ENCODE measurements around the gene MED7. TPM values are rescaled to one million over a fixed set of nuclear protein-coding genes. Genes with fewer than 3 reads are reported as not detected.

The MED7 gene
- total RNA-seq, 2 experiments from 2014 or later = 18.9 to 23.3 TPM

DNA sequence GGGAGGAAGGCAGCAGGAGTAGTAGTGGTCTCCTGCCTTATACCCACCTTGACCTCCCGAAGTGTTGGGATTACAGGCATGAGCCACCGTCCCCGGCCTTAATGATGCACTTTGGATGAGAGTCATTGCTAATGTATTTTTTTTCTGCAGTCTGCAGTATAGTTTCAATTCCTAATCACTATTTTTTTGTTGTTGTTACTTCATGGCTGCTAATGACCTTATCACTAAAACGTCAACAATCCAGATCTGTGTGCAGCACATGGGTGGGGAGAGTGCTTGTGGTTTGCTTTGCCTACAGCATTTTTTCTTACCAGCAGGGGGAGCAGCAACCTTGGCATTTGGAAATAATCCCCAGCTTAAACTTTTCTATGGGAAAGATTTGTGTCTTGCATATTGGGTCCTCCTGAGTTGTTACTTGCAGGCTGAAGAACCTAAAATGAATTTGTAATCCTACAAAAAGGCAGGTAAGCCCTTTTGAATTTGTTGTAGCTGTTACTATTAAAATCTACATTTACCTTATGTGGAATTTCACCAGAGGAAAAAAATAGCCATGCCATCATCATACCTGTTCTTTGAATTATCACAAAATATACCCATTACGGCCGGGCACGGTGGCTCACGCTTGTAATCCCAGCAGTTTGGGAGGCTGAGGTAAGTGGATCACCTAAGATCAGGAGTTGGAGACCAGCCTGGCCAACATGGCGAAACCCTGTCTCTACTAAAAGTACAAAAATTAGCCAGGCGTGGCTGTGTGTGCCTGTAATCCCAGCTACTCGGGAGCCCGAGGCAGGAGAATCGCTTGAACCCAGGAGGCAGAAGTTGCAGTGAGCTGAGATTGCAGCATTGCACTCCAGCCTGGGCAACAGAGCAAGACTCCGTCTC lies 6.3 kb upstream of the MED7 start:
- Histone ChIP-seq H3K79me2 (ENCODE audit: insufficient read depth, low read depth, low read length) (no peaks in the 10 kb centered on the region), H2AFZ (ENCODE audit: low read length) (no peak overlapping the region), H3K36me3 (ENCODE audit: insufficient read depth, low read length) (no peaks in the 10 kb centered on the region), H3K9me3 (ENCODE audit: low read length) (no peaks in the 10 kb centered on the region), H3K27ac (ENCODE audit: low read depth, low read length, poor library complexity, severe bottlenecking) (no peak overlapping the region), H3K9me2 (ENCODE audit: insufficient read depth, low read length) (no peaks in the 10 kb centered on the region), H3K4me2 (ENCODE audit: low read length) (no peak overlapping the region), H4K20me1 (ENCODE audit: insufficient read depth, low read length) (no peaks in the 10 kb centered on the region), H3K4me1 (ENCODE audit: insufficient read depth, low read length, poor library complexity, severe bottlenecking) (no peaks in the 10 kb centered on the region), H3K4me3 (ENCODE audit: low read depth, low read length, poor library complexity, severe bottlenecking) (no peak overlapping the region)
- intact Hi-C loops (cut with micrococcal nuclease; ENCODE audit: unreplicated experiment) = loop anchor here (1.0 to 10.0 kb wide), 5 partner anchors 104 to 594 kb away; partner anchors contain the start of gene LSM11
- ChIA-PET CTCF (ENCODE audit: unreplicated experiment) (no interaction called here), POLR2A (no interaction called here)
- TF ChIP-seq EZH2phosphoT487 (IDR thresholded peaks at IDR 0.05; ENCODE audit: borderline replicate concordance, low read depth, low read length) = no peak
- TF ChIP-seq, protein P1, sequence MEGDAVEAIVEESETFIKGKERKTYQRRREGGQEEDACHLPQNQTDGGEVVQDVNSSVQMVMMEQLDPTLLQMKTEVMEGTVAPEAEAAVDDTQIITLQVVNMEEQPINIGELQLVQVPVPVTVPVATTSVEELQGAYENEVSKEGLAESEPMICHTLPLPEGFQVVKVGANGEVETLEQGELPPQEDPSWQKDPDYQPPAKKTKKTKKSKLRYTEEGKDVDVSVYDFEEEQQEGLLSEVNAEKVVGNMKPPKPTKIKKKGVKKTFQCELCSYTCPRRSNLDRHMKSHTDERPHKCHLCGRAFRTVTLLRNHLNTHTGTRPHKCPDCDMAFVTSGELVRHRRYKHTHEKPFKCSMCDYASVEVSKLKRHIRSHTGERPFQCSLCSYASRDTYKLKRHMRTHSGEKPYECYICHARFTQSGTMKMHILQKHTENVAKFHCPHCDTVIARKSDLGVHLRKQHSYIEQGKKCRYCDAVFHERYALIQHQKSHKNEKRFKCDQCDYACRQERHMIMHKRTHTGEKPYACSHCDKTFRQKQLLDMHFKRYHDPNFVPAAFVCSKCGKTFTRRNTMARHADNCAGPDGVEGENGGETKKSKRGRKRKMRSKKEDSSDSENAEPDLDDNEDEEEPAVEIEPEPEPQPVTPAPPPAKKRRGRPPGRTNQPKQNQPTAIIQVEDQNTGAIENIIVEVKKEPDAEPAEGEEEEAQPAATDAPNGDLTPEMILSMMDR (conservative IDR thresholded peaks at IDR 0.05; ENCODE audit: low read length) = peak; percentile 98
- DNase-seq (ENCODE audit: low spot score) = peak; percentile 78
- no TSS peak for BruUV-seq (replicated peaks)

GRCh38 chr5:157143127-157143971 lies 684 bp upstream of the MED7 start:
- peak overlapping the region; percentile 55 for H3K27ac ChIP-seq (ENCODE audit: low read depth, low read length, poor library complexity, severe bottlenecking)
- peaks cover 14% of the 10 kb centered on the region for H3K4me1 ChIP-seq (ENCODE audit: insufficient read depth, low read length, poor library complexity, severe bottlenecking)
- ChIA-PET POLR2A (interaction anchor here (0.5 to 2.5 kb wide), 33 partner anchors 11 to 930 kb away, joined by 3 to 22 read pairs (median 3); partner anchors contain the start of genes GARIN3 and HAVCR2), CTCF (ENCODE audit: unreplicated experiment) (interaction anchor here (1.5 to 2.7 kb wide), 2 partner anchors 10 to 206 kb away, joined by 5 to 14 read pairs; no protein-coding TSS in a partner anchor)
- H3K79me2 ChIP-seq (ENCODE audit: insufficient read depth, low read depth, low read length) = peaks cover 17% of the 10 kb centered on the region; the same call in 1 of the 2 replicates
- peak overlapping the region; percentile 73 for H2AFZ ChIP-seq (ENCODE audit: low read length)
- peaks cover 27% of the 10 kb centered on the region for H3K36me3 ChIP-seq (ENCODE audit: insufficient read depth, low read length)
- no peaks in the 10 kb centered on the region for H3K9me2 ChIP-seq (ENCODE audit: insufficient read depth, low read length)
- intact Hi-C loops (cut with micrococcal nuclease; ENCODE audit: unreplicated experiment) = loop anchor here (10.0 kb wide), 1 partner anchor 341 kb away; no protein-coding TSS in a partner anchor
- peak overlapping the region; percentile 70 for H3K4me2 ChIP-seq (ENCODE audit: low read length)
- H3K4me3 ChIP-seq (ENCODE audit: low read depth, low read length, poor library complexity, severe bottlenecking) = peak overlapping the region; percentile 90
- H4K20me1 ChIP-seq (ENCODE audit: insufficient read depth, low read length) = no peaks in the 10 kb centered on the region
- H3K9me3 ChIP-seq (ENCODE audit: low read length) = no peaks in the 10 kb centered on the region
- BruUV-seq (replicated peaks) = TSS peak; percentile 100
- no peak for TF ChIP-seq EZH2phosphoT487 (IDR thresholded peaks at IDR 0.05; ENCODE audit: borderline replicate concordance, low read depth, low read length)
- TF ChIP-seq, protein P1 (conservative IDR thresholded peaks at IDR 0.05; ENCODE audit: low read length) = no peak
- no peak for DNase-seq (ENCODE audit: low spot score)

Measured in OCI-LY7 (cell line).